ENCODE results near the gene PSMA5. TPM values are rescaled to one million over a fixed set of nuclear protein-coding genes. Genes with fewer than 3 reads are reported as not detected.

The PSMA5 gene
- total RNA-seq, 1 donor: 56.1 TPM

GRCh38 chr1:109402025-109402424 is 24.2 kb downstream of the PSMA5 start:
- no peak overlapping the region for H3K4me3 ChIP-seq (ENCODE audit: low read depth, low read length)
- DNase-seq (ENCODE audit: low read depth): no peak
- TF ChIP-seq, protein P1, sequence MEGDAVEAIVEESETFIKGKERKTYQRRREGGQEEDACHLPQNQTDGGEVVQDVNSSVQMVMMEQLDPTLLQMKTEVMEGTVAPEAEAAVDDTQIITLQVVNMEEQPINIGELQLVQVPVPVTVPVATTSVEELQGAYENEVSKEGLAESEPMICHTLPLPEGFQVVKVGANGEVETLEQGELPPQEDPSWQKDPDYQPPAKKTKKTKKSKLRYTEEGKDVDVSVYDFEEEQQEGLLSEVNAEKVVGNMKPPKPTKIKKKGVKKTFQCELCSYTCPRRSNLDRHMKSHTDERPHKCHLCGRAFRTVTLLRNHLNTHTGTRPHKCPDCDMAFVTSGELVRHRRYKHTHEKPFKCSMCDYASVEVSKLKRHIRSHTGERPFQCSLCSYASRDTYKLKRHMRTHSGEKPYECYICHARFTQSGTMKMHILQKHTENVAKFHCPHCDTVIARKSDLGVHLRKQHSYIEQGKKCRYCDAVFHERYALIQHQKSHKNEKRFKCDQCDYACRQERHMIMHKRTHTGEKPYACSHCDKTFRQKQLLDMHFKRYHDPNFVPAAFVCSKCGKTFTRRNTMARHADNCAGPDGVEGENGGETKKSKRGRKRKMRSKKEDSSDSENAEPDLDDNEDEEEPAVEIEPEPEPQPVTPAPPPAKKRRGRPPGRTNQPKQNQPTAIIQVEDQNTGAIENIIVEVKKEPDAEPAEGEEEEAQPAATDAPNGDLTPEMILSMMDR (IDR thresholded peaks at IDR 0.05; ENCODE audit: insufficient read depth, low read length): no peak

- no peak for DNase-seq (ENCODE audit: low read depth)
- H3K4me3 ChIP-seq (ENCODE audit: low read depth, low read length): no peak overlapping the region
- TF ChIP-seq, protein P1 (IDR thresholded peaks at IDR 0.05; ENCODE audit: insufficient read depth, low read length): no peak
Measured at GRCh38 chr1:109400035-109400655, 26.1 kb downstream of the PSMA5 start.

GRCh38 chr1:109399326-109399957 is 26.8 kb downstream of the PSMA5 start:
- TF ChIP-seq, protein P1 (IDR thresholded peaks at IDR 0.05; ENCODE audit: insufficient read depth, low read length): peak; percentile 40
- H3K4me3 ChIP-seq (ENCODE audit: low read depth, low read length): no peak overlapping the region
- peak; percentile 82 for DNase-seq (ENCODE audit: low read depth)

DNA sequence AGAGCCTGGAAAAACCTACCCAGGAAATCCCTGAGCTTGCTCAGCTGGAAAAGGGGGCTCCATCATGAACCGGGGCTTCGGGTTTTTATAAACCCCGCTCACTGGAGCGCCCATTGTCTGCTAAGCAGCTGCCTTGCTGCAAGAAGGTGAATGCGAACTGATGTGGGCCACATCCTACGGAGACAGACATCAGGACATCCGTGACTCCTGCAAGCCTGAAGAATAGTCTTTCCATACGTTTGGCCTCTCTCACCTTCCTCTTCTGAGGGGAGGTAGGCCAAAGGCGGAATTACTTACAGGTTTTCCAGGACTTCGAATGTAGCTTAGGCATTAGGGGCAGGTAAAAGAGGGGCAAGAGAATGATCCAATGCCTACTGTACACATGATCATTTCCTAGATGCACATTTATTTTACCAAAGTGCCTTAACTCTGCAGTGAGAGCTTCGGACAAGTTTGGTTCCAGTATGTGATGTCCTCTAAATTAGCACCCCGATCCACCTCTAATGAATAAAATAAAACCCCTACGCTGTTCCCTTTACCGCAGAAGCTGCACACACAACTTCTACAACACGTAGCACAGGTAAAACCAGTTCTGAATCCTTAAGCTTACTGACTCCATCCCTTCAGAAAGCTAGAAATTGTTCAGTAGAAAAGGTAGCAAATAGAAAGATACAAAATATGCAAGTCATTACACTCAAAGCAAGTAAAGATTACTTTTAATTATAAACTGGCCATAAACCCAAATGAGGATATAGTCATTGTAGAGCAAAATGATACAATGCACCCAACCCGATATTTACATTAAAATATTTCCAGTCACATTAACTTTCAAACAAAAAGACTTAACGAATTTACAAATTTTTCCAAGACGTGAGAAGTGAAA is 27.7 kb downstream of the PSMA5 start:
- no peak for DNase-seq (ENCODE audit: low read depth)
- peak overlapping the region; percentile 65 for H3K4me3 ChIP-seq (ENCODE audit: low read depth, low read length)
- TF ChIP-seq, protein P1 (IDR thresholded peaks at IDR 0.05; ENCODE audit: insufficient read depth, low read length): no peak

GRCh38 chr1:109397581-109398342 is 28.5 kb downstream of the PSMA5 start, which contains the start of gene SORT1:
SORT1 (minus strand) TSS chr1:109397918; CDS start chr1:109397892, 26 bp downstream.
- peak; percentile 52 for DNase-seq (ENCODE audit: low read depth)
- peak within 1 kb of the TSS; percentile 65 for H3K4me3 ChIP-seq (ENCODE audit: low read depth, low read length)
- TF ChIP-seq, protein P1 (IDR thresholded peaks at IDR 0.05; ENCODE audit: insufficient read depth, low read length): no peak

Data from fibroblast of the aortic adventitia (primary cell).